Vagina (tissue), 2 donors: ENCODE data around the gene PIEZO1. TPM values are rescaled to one million over a fixed set of nuclear protein-coding genes. Genes with fewer than 3 reads are reported as not detected.

ENCODE experiments used
- DNase-seq, 2 donors: peaks; one replicate each; pipeline ENCODE4 v3.0.0-alpha.2; 2017; ENCODE audit errors: extremely low spot score in 2 of 2
- H3K27ac ChIP-seq: fragments of 200-600 bp; sonication (generic); one replicate; pipeline ENCODE4 v1.5.1; 2019
- H3K27me3 ChIP-seq: fragments of 200-600 bp; sonication (generic); one replicate; pipeline ENCODE4 v1.5.1; 2019
- H3K36me3 ChIP-seq, 2 donors: fragments of 200-600 bp; sonication (generic); one replicate each; pipeline ENCODE4 v1.5.1; 2017 to 2019
- H3K4me1 ChIP-seq: fragments of 200-600 bp; sonication (generic); one replicate; pipeline ENCODE4 v1.5.1; 2019
- H3K4me3 ChIP-seq, 2 donors: fragments of 200-600 bp; sonication (generic); 1 replicate in 1 of 2; 2 replicates in 1 of 2; pipeline ENCODE4 v1.5.1; 2016 to 2019
- H3K9me3 ChIP-seq: fragments of 200-600 bp; sonication (generic); one replicate; pipeline ENCODE4 v1.5.1; 2019
- CTCF ChIP-seq, 3 experiments: fragments of 450-650 bp in 2 of 3; fragments of 200-600 bp in 1 of 3; sonication (generic) in 1 of 3; IDR thresholded peaks; one replicate each; pipeline ENCODE4 v1.5.1; 2017 to 2019; ENCODE audit warnings: antibody characterized with exemption in 3 of 3, mild to moderate bottlenecking in 2 of 3, moderate library complexity in 2 of 3
- POLR2A ChIP-seq, 2 donors: fragments of 450-650 bp; IDR thresholded peaks; one replicate each; pipeline ENCODE4 v1.6.1; 2017; ENCODE audit warnings: antibody characterized with exemption in 2 of 2, mild to moderate bottlenecking in 2 of 2, moderate library complexity in 2 of 2
- POLR2AphosphoS5 ChIP-seq, 2 donors: sonication (generic); formaldehyde crosslinking; IDR thresholded peaks; one replicate each; pipeline ENCODE4 v1.9.0; 2017; ENCODE audit warnings: antibody characterized with exemption in 2 of 2, mild to moderate bottlenecking in 2 of 2, low read depth in 1 of 2; ENCODE audit not compliant: insufficient read depth in 1 of 2
- intact Hi-C: fragments of 100-400 bp; cut with DNase I; formaldehyde crosslinking; loops from one replicate; pipeline ENCODE4 v1.15.1; 2023
- total RNA-seq: library from RNA; depleted of rRNA; stranded (reverse); fragments of >200 nt; gene quantifications from one replicate; pipeline ENCODE4 v1.2.3, GENCODE V29; 2016

PIEZO1 gene
- total RNA-seq, 1 donor from 2014 or later: 184 TPM

- TF ChIP-seq POLR2A (IDR thresholded peaks at IDR 0.05) (no peak), POLR2AphosphoS5 (IDR thresholded peaks at IDR 0.05; ENCODE audit: insufficient read depth in 1 of 2, low read depth in 1 of 2) (no peak), CTCF (IDR thresholded peaks at IDR 0.05) (no peak)
- H3K27me3 ChIP-seq: no peaks in the 10 kb centered on the region
- intact Hi-C loops: no loop called here
- no peaks in the 10 kb centered on the region for H3K9me3 ChIP-seq
- no peak overlapping the region for H3K4me3 ChIP-seq
- DNase-seq: no peak
- no peak overlapping the region for H3K27ac ChIP-seq
- H3K36me3 ChIP-seq: peaks cover 0 to 27% of the 10 kb centered on the region in 2 donors
- H3K4me1 ChIP-seq: no peaks in the 10 kb centered on the region
Measured at GRCh38 chr16:88695218-88695617, 89.8 kb downstream of the PIEZO1 start.

- intact Hi-C loops: no loop called here
- no peak overlapping the region for H3K27ac ChIP-seq
- H3K27me3 ChIP-seq: no peaks in the 10 kb centered on the region
- H3K36me3 ChIP-seq: peaks cover 0 to 27% of the 10 kb centered on the region in 2 donors
- no peak overlapping the region for H3K4me3 ChIP-seq
- no peaks in the 10 kb centered on the region for H3K4me1 ChIP-seq
- TF ChIP-seq CTCF (IDR thresholded peaks at IDR 0.05) (no peak), POLR2A (IDR thresholded peaks at IDR 0.05) (no peak), POLR2AphosphoS5 (IDR thresholded peaks at IDR 0.05; ENCODE audit: insufficient read depth in 1 of 2, low read depth in 1 of 2) (no peak)
- H3K9me3 ChIP-seq: no peaks in the 10 kb centered on the region
- no peak for DNase-seq
Measured at GRCh38 chr16:88694221-88695087, 90.6 kb downstream of the PIEZO1 start.

DNA sequence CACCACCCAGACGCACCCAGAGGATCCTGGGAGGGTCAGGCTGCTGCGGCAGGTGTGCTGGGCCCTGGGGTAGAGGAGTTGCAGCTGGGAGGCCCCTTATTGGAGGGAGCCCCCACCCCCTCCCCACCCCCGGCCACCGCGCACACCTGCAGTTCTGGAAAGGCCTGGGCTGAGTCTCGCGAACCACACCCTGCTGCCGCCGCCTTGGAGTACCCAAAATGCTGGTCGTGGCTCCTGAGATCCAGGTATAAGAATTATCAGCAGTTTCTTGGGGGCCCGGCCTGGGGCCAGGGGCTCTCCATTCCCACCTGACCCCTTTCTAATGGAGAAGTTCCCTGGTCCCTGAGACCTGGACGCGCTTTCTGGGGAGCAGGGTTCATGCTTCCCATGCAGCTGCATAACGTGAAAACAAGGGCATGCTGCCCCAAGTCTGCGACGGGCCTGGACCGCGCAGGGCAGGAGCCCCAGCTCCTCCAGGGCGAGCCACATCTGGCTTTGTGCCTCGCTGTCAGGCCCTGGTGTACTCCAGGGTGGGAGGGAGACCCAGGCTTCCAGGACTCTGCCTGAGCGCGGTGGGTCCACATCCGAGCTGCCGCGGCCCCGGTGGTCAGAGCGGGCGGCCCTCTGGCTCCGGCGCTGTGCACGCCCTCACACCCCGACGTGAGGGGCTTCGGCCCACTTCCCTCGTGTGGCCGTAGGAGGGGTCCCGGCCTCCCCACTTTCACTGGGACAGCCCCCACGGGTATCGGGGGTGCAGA is 91.4 kb downstream of the PIEZO1 start:
- Histone ChIP-seq H3K27me3 (no peaks in the 10 kb centered on the region), H3K4me3 (no peak overlapping the region), H3K9me3 (no peaks in the 10 kb centered on the region), H3K36me3 (peaks cover 0 to 19% of the 10 kb centered on the region in 2 donors), H3K4me1 (no peaks in the 10 kb centered on the region), H3K27ac (no peak overlapping the region)
- intact Hi-C loops: no loop called here
- DNase-seq: no peak
- TF ChIP-seq CTCF (IDR thresholded peaks at IDR 0.05): no peak
- no peak for TF ChIP-seq POLR2A (IDR thresholded peaks at IDR 0.05)
- TF ChIP-seq POLR2AphosphoS5 (IDR thresholded peaks at IDR 0.05; ENCODE audit: insufficient read depth in 1 of 2, low read depth in 1 of 2): no peak

GRCh38 chr16:88692861-88693260 is 92.2 kb downstream of the PIEZO1 start:
- Histone ChIP-seq H3K4me3 (no peak overlapping the region), H3K27ac (no peak overlapping the region), H3K4me1 (no peaks in the 10 kb centered on the region), H3K36me3 (peaks cover 0 to 13% of the 10 kb centered on the region in 2 donors), H3K27me3 (no peaks in the 10 kb centered on the region), H3K9me3 (no peaks in the 10 kb centered on the region)
- no peak for DNase-seq
- intact Hi-C loops: no loop called here
- no peak for TF ChIP-seq CTCF (IDR thresholded peaks at IDR 0.05)
- TF ChIP-seq POLR2AphosphoS5 (IDR thresholded peaks at IDR 0.05; ENCODE audit: insufficient read depth in 1 of 2, low read depth in 1 of 2): no peak
- no peak for TF ChIP-seq POLR2A (IDR thresholded peaks at IDR 0.05)
